Measurements from ENCODE around the gene FBXO22.

GRCh38 chr15:75929799-75930565, 26.3 kb downstream of the FBXO22 start:
- TF ChIP-seq CTCF (IDR thresholded peaks at IDR 0.05; ENCODE audit: insufficient read depth, low read length) (no peak), POLR2AphosphoS5 (IDR thresholded peaks at IDR 0.05; ENCODE audit: low read depth) (no peak), REST (IDR thresholded peaks at IDR 0.05; ENCODE audit: insufficient replicate concordance, low read depth) (no peak), SPI1 (IDR thresholded peaks at IDR 0.05; ENCODE audit: borderline replicate concordance, low read depth) (no peak)

All from HL-60 (cell line).